GM19025 (cell line): Measurements from ENCODE around the gene EPC1.
"Not testable (repeated sequence)": the region's sequence is repeated elsewhere in the genome, so short reads cannot be mapped to it uniquely, and the experiment has no call there.

Experiments
- ATAC-seq: cut with Tn5 transposase; IDR thresholded peaks from one replicate; pipeline ENCODE4 v1.9.1; 2021; ENCODE audit warnings: mild to moderate bottlenecking, low read depth, moderate library complexity; ENCODE audit not compliant: unreplicated experiment

The EPC1 gene

GRCh38 chr10:32241946-32242345 is 105.0 kb downstream of the EPC1 start:
- no peak for ATAC-seq

- ATAC-seq = no peak
Measured at GRCh38 chr10:32240471-32240870, 106.5 kb downstream of the EPC1 start.

GRCh38 chr10:32239769-32240168 is 107.2 kb downstream of the EPC1 start:
- no peak for ATAC-seq

GRCh38 chr10:32237644-32238345 is 109.2 kb downstream of the EPC1 start:
- ATAC-seq = no peak

GRCh38 chr10:32234471-32234870 is 112.5 kb downstream of the EPC1 start:
- ATAC-seq = no peak

GRCh38 chr10:32233375-32233774 is 113.6 kb downstream of the EPC1 start:
- ATAC-seq = not testable (repeated sequence)

- no peak for ATAC-seq
Measured at GRCh38 chr10:32232378-32232777, 114.6 kb downstream of the EPC1 start.

- ATAC-seq = not testable (repeated sequence)
Measured at GRCh38 chr10:32229788-32230187, 117.2 kb downstream of the EPC1 start.

GRCh38 chr10:32229170-32229569 is 117.8 kb downstream of the EPC1 start:
- no peak for ATAC-seq

GRCh38 chr10:32227802-32228201 is 119.2 kb downstream of the EPC1 start:
- ATAC-seq = no peak

GRCh38 chr10:32226624-32227023 is 120.3 kb downstream of the EPC1 start:
- no peak for ATAC-seq

GRCh38 chr10:32225976-32226375 is 121.0 kb downstream of the EPC1 start:
- no peak for ATAC-seq

- not testable (repeated sequence) for ATAC-seq
Measured at GRCh38 chr10:32222376-32222775, 124.6 kb downstream of the EPC1 start.

- not testable (repeated sequence) for ATAC-seq
Measured at GRCh38 chr10:32219156-32219555, 127.8 kb downstream of the EPC1 start.

GRCh38 chr10:32218206-32219044 is 128.5 kb downstream of the EPC1 start:
- ATAC-seq = not testable (repeated sequence)
